COLO668 (cell line): ENCODE results near the gene COL4A3.
"Not testable (repeated sequence)": the region's sequence is repeated elsewhere in the genome, so short reads cannot be mapped to it uniquely, and the experiment has no call there.

Source experiments
- DNase-seq: peaks from one replicate; lab custom pipeline; 2025; ENCODE audit not compliant: unreplicated experiment; lab: John Stamatoyannopoulos, UW

Gene COL4A3

GRCh38 chr2:227205701-227206100 lies 41.3 kb downstream of the COL4A3 start:
- DNase-seq = no peak

DNA sequence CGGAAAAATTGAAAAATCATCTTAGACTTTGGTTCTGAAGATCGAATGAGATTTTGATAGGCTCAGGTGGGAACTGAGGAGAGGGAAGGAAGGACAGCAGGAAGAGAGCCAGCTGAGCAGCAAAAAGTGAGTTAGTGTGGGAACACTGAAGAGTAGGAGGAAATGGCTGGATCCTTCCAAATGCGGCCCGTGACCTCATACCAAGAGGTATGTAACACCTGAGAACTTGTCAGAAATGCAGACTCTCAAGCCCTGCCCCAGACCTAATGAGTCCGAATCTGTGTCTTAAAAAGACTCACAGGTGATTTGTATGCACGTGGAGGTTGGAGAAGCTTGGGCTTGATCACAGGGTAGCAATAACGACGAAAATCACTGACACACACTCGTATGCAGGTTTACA lies 42.0 kb downstream of the COL4A3 start:
- DNase-seq = no peak

GRCh38 chr2:227207573-227207972 lies 43.1 kb downstream of the COL4A3 start:
- no peak for DNase-seq

- DNase-seq = no peak
These were observed 50.2 kb downstream of the COL4A3 start for GRCh38 chr2:227214622-227215041.

- DNase-seq = no peak
These were observed 55.1 kb downstream of the COL4A3 start for GRCh38 chr2:227219312-227220105.

- DNase-seq = no peak
These were observed 56.7 kb downstream of the COL4A3 start for GRCh38 chr2:227221120-227221519.

DNA sequence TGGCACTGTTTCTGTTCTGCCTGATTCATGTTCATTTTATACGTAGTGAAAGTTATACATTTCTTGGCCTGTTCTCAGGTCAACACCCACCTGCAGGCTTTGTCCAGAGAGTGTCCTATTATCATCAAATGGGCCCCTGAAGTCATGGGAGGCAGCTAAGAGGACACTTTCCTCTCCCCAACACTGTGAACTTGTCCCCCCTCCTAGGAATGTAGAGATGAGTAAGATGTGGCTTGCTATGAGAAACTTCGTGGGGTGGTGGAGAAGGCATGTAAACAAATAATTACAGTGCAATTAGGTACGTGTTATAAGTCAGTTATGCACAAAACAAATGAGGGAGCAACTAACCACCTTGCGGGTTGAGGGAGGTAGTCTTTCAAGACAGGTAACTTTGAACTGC lies 57.9 kb downstream of the COL4A3 start:
- no peak for DNase-seq

GRCh38 chr2:227225641-227226040 lies 61.2 kb downstream of the COL4A3 start:
- DNase-seq = not testable (repeated sequence)

GRCh38 chr2:227228061-227228667 lies 63.7 kb downstream of the COL4A3 start:
- DNase-seq = peak; percentile 39

GRCh38 chr2:227230151-227230550 lies 65.7 kb downstream of the COL4A3 start:
- DNase-seq = no peak

DNA sequence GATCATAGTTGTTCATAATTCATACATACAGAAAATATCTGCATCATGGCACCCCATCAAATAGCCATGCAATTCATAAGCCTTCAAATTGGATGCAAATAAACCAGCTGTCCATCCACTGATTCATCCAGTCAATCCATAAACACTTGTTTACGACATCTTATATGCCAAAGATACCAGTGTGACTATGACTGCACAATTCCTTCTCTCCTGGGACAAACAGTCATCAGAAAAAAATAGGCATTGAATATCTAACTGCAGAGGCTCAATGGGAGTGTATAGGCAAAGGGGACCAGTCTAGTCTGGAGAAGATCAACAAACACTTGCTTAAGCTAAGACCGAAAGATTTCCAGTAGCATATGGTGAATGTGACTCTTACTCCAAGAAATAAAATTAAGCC lies 70.0 kb downstream of the COL4A3 start:
- no peak for DNase-seq

DNA sequence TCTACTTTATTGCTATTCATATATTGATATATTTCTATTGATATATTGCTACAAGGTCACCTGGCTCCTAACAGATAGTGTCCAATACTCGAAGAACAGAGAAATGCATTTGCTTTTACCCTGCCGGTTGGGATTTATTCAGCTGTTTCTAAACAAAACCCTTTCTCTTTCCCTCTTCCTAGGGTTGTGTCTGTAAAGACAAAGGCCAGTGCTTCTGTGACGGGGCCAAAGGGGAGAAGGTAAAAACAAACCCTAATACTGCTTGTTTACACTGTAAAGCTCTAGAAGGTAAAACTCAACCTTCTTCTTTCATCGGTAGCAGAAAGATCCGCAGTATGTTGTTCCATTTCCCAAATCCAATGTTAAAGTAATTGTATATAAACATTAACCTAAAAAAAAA lies 73.4 kb downstream of the COL4A3 start:
- DNase-seq = no peak

DNA sequence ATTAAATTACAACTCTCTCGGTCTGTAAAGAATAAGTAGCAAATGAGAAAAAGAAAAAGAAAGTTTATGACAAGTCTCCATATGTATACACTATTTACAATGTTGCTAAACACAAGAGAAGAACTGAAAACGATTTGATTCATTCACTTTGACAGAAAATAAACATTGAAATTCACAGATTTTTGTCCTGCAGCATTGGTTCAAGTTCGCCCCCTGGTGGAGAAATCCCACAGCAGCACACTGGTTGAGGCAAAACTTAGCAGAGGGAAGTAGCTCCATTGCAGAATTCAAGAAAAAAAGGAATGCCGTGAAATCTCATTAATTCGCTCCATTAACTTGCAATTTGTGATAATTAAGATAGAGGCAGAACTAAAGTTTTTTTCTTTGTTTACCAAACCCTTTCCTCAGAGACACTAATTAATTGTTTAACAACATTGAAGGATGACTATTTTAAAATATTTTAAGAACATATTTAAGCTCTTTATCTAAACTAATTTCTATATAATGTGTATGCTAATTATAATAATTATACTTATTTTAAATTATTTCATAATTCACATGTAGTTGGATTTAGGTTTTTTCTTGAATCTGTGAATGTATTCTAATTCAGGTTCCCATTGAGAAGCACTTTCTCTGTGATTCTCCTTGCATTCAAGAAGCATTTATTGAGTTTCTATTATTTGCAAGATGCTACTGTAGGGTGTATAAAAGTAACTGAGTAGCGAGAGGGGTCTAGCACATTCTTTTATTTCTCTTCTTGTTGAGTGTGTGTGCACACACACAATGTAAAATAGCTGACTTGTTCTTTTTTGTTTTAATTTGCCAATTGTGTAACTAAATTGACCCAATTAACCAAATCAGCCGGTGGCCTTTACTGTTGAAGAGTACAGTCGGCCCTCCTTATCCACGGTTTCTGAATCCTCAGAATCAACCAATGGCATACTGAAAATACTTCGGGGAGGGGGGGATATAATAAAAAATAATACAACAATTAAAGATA lies 74.1 kb downstream of the COL4A3 start:
- DNase-seq = peak; percentile 61

DNA sequence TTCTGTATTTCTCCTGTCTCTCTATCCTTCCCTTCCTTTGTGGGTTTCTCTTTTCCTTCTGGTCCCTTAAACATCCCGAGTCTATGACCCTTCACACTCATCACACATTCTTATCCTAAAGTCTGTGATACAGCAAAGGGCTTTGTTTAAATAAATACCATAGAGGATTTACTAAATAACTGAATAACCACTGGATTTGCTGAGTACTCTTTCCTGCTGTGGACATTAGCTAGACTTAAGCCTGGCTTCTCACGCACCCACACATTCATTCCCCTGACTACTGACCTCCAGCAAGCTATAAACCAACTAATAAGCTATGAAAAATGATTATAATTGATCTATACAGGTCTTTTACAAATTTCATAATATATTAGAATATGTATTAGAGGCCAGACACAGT lies 76.6 kb downstream of the COL4A3 start:
- DNase-seq = no peak

DNA sequence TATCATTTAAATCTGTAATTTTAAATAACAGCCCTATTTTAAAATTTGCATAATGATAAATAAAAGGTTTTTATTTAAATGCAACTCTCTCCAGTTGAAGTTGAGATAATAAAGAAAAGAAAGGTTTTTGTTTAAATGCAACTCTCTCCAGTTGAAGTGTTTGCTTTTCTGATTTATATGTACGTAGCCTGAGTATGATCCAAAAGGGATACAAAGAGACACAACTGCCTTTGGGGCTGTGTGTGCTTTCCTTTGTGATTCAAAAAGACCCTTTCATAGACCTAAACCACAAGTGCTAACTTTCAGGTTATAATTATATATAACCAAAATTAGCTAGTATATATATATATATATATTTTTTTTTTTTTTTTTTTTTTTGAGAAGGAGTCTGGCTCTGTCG lies 84.5 kb downstream of the COL4A3 start:
- no peak for DNase-seq

- DNase-seq = no peak
These were observed 88.4 kb downstream of the COL4A3 start for GRCh38 chr2:227252831-227253230.

GRCh38 chr2:227256605-227257004 lies 92.2 kb downstream of the COL4A3 start:
- no peak for DNase-seq

DNA sequence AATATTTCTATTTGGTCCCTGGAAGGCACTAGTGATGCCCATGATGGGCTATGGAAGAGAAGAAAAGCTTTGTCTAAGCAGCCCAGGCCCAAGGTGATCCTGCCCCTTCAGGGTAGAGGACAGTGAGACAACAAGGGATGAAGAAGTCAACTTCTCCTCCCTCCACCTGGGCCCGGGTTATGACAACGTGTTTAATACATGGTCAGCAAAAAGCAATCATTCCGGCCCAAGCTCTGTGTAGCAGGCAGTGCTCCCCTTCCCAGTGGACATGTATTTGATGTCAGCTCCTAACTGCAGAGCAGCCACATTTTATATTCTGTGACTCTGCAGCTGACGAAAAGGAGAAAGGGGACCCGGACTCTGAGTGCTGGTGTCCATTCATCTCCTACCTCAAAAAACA lies 93.4 kb downstream of the COL4A3 start:
- DNase-seq = no peak

DNA sequence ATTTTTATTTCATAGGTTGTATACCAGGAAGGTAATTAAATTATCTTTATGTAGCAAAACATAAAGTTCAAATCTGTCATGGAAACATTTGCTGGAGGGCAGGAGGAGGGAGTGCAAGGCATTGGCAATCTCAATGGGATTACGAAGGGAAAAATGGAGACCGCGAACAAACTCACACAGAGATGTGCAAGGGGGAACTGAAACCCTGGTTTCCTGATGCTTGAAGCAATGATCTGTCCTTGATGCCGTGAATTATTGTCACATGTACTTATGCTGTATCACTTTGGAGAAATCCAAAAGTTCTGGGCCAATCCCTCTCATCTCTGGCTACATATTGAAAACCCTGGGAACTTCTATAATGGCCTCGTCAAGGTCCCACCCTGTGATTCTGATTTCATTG lies 95.6 kb downstream of the COL4A3 start:
- DNase-seq = no peak

DNA sequence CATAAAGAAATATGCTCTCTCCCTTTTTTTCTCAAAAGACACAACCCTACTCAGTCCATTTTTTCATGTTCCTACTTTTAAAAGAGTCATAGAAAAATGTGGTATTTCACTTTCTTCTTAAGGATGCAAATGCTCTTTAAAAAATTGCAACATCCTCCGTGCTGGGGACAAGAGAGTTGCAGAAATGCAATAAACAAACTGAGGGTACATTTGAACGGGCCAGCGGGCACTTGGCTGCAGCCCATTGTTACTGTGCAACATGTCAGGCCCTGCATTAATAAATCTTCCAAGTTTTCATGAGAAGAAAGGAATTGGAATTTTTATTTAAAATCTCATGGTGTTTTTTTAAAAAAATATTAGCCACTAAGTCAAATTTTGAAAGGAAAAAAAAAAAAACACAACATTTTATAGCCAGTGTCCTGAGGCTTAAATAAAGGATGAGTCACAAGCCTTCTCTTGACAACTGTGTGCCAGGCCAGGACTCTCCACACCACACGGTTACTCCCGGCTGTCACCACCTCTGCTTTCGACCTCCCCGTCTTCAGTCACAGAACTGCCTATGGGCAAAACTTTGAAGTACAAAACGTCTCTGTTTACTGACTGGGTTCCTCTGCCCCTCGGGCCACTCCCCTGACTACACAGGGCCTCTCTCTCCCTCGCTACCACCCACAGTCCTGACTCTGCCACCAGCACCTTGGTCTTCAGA lies 103.1 kb downstream of the COL4A3 start:
- DNase-seq = no peak

DNA sequence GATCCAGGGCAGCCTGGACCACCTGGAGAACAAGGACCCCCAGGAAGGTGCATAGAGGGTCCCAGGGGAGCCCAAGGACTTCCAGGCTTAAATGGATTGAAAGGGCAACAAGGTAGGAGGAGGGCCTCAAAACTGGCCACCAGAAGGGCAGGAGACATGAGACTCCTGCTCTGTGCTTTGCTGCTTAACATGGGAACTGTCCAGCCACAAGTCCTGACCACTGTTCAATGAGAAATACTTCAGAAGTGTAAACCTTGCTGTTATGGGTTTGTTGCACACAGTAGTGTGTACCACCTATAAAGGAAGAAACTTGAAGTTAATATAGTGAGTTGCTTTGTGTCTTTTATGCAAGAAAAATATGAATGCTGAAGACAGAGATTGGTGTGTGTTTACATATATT lies 116.5 kb downstream of the COL4A3 start:
- no peak for DNase-seq
